ENCODE measurements around the gene SAMD3. TPM values are rescaled to one million over a fixed set of nuclear protein-coding genes. Genes with fewer than 3 reads are reported as not detected.

Gene SAMD3
- total RNA-seq, 1 donor from 2014 or later = not detected

- DNase-seq (ENCODE audit: low read depth in 2 of 2) = no peak
These were observed 90.5 kb downstream of the SAMD3 start for GRCh38 chr6:130132286-130132701.

GRCh38 chr6:130129762-130130246, 92.9 kb downstream of the SAMD3 start:
- DNase-seq (ENCODE audit: low read depth in 2 of 2) = peak in 1 of 2 donors; percentile 72

GRCh38 chr6:130128326-130128725, 94.4 kb downstream of the SAMD3 start:
- DNase-seq (ENCODE audit: low read depth in 2 of 2) = peak in 1 of 2 donors; percentile 4

- no peak for DNase-seq (ENCODE audit: low read depth in 2 of 2)
These were observed 95.6 kb downstream of the SAMD3 start for GRCh38 chr6:130127195-130127594.

GRCh38 chr6:130122243-130122642, 100.5 kb downstream of the SAMD3 start:
- no peak for DNase-seq (ENCODE audit: low read depth in 2 of 2)

- no peak for DNase-seq (ENCODE audit: low read depth in 2 of 2)
These were observed 102.0 kb downstream of the SAMD3 start for GRCh38 chr6:130120731-130121130.

- DNase-seq (ENCODE audit: low read depth in 2 of 2) = no peak
These were observed 103.5 kb downstream of the SAMD3 start for GRCh38 chr6:130119211-130119610.

- DNase-seq (ENCODE audit: low read depth in 2 of 2) = no peak
These were observed 104.5 kb downstream of the SAMD3 start for GRCh38 chr6:130118236-130118635.

- peak; percentile 2 to 44 for DNase-seq (ENCODE audit: low read depth in 2 of 2)
These were observed 105.5 kb downstream of the SAMD3 start for GRCh38 chr6:130117187-130117701.

- DNase-seq (ENCODE audit: low read depth in 2 of 2) = no peak
These were observed 106.5 kb downstream of the SAMD3 start for GRCh38 chr6:130116273-130116672.

- DNase-seq (ENCODE audit: low read depth in 2 of 2) = no peak
These were observed 107.7 kb downstream of the SAMD3 start for GRCh38 chr6:130115036-130115435.

- DNase-seq (ENCODE audit: low read depth in 2 of 2) = no peak
These were observed 109.5 kb downstream of the SAMD3 start for GRCh38 chr6:130113201-130113710.

GRCh38 chr6:130111031-130111430, 111.7 kb downstream of the SAMD3 start:
- DNase-seq (ENCODE audit: low read depth in 2 of 2) = peak in 1 of 2 donors; percentile 24

GRCh38 chr6:130107710-130108109, 115.0 kb downstream of the SAMD3 start:
- no peak for DNase-seq (ENCODE audit: low read depth in 2 of 2)

- no peak for DNase-seq (ENCODE audit: low read depth in 2 of 2)
These were observed 116.6 kb downstream of the SAMD3 start for GRCh38 chr6:130105996-130106704.

- no peak for DNase-seq (ENCODE audit: low read depth in 2 of 2)
These were observed 123.6 kb downstream of the SAMD3 start for GRCh38 chr6:130099119-130099518.

GRCh38 chr6:130098317-130098716, 124.4 kb downstream of the SAMD3 start:
- no peak for DNase-seq (ENCODE audit: low read depth in 2 of 2)

Other genes starting within 250 kb of the SAMD3 start
- gene L3MBTL3, start 204.4 kb downstream of the SAMD3 start, total RNA-seq = 35.5 and 39.2 TPM in 2 replicates
- gene TMEM200A, start 143.1 kb upstream of the SAMD3 start, total RNA-seq = under 0.01 TPM in 2 replicates